Dermis microvascular lymphatic vessel endothelial cell (primary cell): Measurements from ENCODE around the gene ALDOB. TPM values are rescaled to one million over a fixed set of nuclear protein-coding genes. Genes with fewer than 3 reads are reported as not detected.

Experiments
- DNase-seq, 2 donors: peaks; one replicate each; pipeline versions ENCODE4 v3.0.0 to v3.0.0-alpha.2; 2010; ENCODE audit warnings: low read depth in 2 of 2
- total RNA-seq: library from RNA; depleted of rRNA; stranded (reverse); fragments of >200 nt; gene quantifications from 2 replicates; pipeline ENCODE4 v1.2.1, GENCODE V29; 2014

Gene ALDOB
- 0.13 and 0.25 TPM in 2 replicates for total RNA-seq

GRCh38 chr9:101435601-101436079, at the start of gene ALDOB:
Gene ALDOB (minus strand): TSS chr9:101435774. CDS start chr9:101430887, 4,887 bp downstream.
- DNase-seq: no peak

- no peak for DNase-seq
Measured at GRCh38 chr9:101484046-101484445, 48.5 kb upstream of the ALDOB start.

DNA sequence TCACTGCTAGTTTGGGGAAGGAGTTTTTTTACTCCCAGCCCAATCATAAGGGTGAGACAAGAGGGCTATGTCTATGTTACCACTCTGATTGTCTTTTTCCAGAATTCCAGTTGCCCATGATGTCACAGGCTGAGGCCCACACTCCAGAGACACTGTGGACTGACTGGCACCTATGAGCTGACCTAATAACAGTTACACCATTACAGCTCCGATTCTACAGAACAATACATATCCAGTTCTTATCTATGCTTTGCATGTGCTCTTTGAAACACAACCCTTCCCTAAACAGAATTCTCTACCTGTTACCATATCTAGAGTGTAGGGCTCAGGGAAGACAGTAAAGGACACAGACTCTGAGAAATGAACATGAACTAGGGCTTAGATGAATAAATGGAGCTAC, 45.7 kb upstream of the ALDOB start:
- DNase-seq: peak in 1 of 2 donors; percentile 36

GRCh38 chr9:101480386-101480785, 44.8 kb upstream of the ALDOB start:
- DNase-seq: no peak

- peak in 1 of 2 donors; percentile 29 for DNase-seq
Measured at GRCh38 chr9:101479338-101480030, 43.9 kb upstream of the ALDOB start.

- no peak for DNase-seq
Measured at GRCh38 chr9:101478906-101479305, 43.3 kb upstream of the ALDOB start.

DNA sequence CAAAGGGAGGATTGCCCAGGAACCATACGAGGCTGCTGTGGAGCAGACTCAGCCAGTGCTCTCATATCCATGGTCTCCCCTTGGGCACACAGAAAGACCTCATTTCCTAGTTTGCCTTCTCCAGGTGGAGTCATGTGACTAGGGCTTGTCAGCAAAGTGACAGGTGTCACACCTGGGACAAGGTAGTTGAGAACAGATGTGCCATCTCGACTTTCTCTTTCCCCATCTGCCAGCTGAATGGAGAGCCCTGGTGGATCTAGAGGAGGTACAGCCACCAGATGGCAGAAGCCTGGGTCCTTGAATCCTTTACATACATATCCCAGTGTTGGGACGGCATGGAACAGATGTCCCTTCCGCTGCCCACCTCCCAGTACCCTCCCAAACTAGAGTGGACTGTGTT, 42.9 kb upstream of the ALDOB start:
- DNase-seq: peak in 1 of 2 donors; percentile 6

- DNase-seq: peak; percentile 96
Measured at GRCh38 chr9:101477736-101478135, 42.2 kb upstream of the ALDOB start.

DNA sequence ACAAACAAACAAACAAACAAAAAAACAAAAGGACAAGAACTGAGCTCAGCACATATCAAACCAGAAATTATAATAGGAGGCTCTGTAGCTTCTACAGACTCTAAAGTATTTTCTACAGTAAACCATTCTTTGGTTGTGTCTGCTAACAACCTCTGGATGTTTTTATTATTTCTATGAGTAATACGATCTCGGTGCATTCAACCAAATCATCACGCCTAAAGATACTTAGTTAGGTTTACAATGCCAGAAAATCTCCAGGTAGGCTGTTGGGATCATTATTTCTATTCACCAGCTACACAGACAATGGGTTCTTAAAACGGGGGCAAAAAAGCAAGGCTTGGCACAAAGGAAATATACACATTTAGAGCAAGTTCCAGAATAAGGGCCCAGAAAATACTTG, 41.6 kb upstream of the ALDOB start:
- DNase-seq: peak in 1 of 2 donors; percentile 66

GRCh38 chr9:101476576-101477208, 41.1 kb upstream of the ALDOB start:
- DNase-seq: peak in 1 of 2 donors; percentile 21

- no peak for DNase-seq
Measured at GRCh38 chr9:101472891-101473290, 37.3 kb upstream of the ALDOB start.

GRCh38 chr9:101470929-101471328, 35.4 kb upstream of the ALDOB start:
- no peak for DNase-seq

DNA sequence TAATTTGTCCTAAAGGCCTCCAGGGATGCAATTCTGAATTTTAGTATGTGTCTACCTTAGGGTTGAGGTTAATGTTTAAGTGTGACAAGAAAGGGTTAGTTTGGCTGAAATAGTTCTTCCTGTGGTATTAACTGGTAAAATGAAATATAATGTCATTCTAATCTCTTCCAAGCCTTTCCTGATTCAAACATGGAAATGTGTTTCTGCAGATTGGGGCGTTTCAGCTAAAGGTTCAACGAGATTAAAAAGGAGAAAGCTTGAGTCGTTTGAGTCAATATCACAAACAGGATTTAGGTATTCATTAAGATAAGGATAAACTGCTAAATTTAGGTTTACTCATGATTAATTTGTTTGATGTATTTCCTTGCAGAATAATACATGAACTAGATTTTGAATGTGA, 34.4 kb upstream of the ALDOB start:
- no peak for DNase-seq

DNA sequence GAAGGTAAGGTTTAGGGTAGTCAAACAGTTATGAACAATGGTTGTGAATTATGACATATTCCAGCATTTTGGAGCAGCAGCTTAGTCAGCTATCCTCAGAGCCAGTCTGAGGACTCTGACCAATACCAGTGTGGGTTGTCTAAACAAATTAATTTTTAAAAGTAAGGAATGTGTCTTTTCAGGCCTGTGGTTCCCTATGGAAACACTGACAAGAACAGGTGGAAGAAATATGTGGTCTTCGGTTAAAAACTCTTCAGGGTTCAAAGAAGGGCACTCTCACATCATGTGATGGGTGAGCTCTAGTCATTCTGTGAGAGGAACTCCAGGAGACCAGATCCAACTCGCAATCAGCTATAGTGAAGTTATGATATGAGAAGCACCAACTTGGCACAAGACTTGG, 33.5 kb upstream of the ALDOB start:
- DNase-seq: no peak

DNA sequence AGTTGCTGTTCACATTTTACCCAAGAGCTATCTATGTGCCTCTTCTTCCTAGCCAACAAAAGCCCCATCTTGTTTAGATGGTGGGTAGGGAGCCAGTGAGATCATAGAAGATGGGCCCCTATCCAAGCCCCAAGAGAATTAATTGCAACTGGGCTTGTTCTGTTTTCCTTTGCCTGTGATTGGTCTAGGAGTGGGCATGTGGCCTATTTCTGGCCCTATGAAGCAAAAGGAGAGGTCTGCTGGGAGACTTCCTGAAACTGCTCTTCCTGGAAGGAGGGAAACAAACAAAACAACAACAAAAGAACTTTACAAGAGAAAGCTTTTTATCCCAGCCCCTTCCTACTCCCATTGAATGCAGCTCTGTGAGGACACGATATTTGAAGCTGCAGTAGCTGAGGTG, 32.5 kb upstream of the ALDOB start:
- DNase-seq: no peak

GRCh38 chr9:101467690-101468089, 32.1 kb upstream of the ALDOB start:
- no peak for DNase-seq

GRCh38 chr9:101466863-101467262, 31.3 kb upstream of the ALDOB start:
- DNase-seq: no peak

DNA sequence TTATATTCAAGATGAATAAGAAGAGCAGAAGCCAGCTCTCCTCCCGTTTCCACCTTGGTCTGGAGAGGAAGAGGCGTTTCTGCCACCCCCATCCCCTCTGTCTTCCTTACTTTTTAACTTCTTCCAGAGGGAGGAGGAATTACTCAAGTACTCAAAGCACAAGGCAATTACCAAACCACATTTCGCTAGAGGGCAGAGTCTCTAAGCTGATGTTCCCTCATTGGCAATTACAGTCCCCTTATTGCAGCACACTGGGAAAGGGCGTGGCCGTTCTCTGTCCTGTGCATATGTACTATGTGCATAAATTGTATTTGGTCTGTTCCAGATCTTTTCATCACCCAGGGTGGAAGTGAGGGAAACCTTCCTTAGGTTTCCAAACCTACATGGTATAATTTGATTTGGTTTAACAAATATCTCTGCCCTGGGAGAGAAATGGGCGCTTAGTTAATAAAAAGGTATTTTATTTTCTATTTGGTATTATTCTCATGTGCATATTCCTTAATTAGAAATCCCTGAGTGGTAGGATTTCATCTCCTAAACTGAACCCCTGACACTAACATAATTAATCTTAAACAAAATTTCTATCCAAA, 29.8 kb upstream of the ALDOB start:
- DNase-seq: peak; percentile 61 to 68

- no peak for DNase-seq
Measured at GRCh38 chr9:101463397-101463796, 27.8 kb upstream of the ALDOB start.

- DNase-seq: peak; percentile 57 to 75
Measured at GRCh38 chr9:101462558-101462957, 27.0 kb upstream of the ALDOB start.

DNA sequence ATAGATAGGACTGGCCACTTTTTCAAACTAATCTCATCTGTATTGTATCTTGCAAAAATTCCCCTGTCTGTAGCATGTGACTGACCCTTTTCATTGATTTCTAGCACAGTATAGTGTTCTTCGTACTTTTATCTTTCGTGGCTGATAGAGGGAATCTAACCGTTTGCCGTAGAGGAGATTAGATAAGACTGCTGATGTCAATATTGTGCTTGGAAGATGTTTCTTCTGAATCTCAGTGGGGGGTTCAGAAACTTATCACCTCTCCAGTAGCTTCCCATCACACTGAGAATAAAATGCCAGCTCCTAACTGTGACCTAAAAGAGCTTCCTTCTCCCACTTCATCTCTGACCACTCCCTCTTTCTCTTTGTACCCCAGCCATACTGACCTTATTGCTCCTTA, 25.4 kb upstream of the ALDOB start:
- DNase-seq: no peak

DNA sequence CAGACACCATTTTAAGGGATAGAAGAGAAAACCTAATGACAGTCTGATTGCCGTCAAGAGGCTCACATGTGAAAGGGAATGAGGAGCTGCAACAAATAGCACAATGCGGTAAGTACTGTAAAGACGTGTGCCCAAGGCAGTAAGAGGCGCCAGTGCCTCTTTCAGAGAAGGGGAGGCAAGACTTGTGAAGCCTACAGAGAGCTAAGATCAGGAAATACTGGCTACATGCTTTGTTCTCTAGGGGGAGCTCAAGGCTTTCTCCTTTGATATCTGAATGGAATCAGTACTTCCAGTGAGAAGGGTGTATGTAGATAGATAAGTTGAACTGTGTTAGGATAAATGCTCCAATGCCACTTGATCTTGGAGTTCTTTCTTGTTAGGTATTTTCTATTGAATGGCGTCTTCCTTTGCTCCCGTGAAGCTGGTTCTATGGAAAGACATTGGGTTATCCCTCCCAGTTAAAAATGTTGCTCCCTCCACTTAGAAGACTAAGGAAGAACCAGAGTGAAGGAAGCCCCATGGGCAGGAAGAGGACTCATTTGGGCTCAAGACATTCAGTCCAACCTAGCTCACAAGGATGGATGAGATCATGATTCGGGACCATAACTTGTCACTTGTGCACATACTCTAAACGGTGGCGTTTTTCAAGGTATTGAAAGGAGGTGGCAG, 23.5 kb upstream of the ALDOB start:
- DNase-seq: peak; percentile 69 to 80
